Measurements from ENCODE around the gene RNASEH2B.

DNA sequence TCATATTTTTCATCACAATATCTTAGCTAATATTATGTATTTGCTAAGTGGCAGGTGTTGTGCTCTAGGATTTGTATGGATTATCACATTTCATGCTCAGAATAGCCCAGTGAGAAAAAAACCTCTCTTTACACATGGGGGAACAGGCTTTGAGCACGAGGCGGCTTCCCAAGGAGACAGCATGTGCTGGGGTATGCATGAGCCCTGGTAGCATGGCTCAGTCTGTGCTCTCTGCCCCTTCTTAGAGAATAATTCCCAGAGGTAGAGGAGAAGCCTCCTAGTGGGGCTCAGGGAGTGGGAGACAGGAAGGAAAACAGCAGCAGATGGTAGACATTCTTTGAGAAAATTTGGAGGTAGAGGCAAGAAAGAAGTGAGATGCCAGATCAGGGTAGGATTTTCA, 31.6 kb downstream of the RNASEH2B start:
- TF ChIP-seq EZH2 (IDR thresholded peaks at IDR 0.05) (no peak), EZH2phosphoT487 (IDR thresholded peaks at IDR 0.05) (no peak)
- TF ChIP-seq, protein P1, sequence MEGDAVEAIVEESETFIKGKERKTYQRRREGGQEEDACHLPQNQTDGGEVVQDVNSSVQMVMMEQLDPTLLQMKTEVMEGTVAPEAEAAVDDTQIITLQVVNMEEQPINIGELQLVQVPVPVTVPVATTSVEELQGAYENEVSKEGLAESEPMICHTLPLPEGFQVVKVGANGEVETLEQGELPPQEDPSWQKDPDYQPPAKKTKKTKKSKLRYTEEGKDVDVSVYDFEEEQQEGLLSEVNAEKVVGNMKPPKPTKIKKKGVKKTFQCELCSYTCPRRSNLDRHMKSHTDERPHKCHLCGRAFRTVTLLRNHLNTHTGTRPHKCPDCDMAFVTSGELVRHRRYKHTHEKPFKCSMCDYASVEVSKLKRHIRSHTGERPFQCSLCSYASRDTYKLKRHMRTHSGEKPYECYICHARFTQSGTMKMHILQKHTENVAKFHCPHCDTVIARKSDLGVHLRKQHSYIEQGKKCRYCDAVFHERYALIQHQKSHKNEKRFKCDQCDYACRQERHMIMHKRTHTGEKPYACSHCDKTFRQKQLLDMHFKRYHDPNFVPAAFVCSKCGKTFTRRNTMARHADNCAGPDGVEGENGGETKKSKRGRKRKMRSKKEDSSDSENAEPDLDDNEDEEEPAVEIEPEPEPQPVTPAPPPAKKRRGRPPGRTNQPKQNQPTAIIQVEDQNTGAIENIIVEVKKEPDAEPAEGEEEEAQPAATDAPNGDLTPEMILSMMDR (IDR thresholded peaks at IDR 0.05): no peak
